HG02840 (cell line): Measurements from ENCODE around the gene DEFB118.
"Not testable (repeated sequence)": the region's sequence is repeated elsewhere in the genome, so short reads cannot be mapped to it uniquely, and the experiment has no call there.

ENCODE experiments used
- ATAC-seq: cut with Tn5 transposase; IDR thresholded peaks from one replicate; pipeline ENCODE4 v1.9.1; 2021; ENCODE audit warnings: mild to moderate bottlenecking, moderate library complexity, moderate number of reproducible peaks; ENCODE audit not compliant: unreplicated experiment, low FRiP score

Gene DEFB118

GRCh38 chr20:31368301-31368700 is at the start of gene DEFB118:
DEFB118 (plus strand) TSS chr20:31368601; CDS start chr20:31368651, 50 bp downstream.
- ATAC-seq: no peak

GRCh38 chr20:31322504-31322903 is 45.9 kb upstream of the DEFB118 start:
- ATAC-seq: no peak

- no peak for ATAC-seq
Measured at GRCh38 chr20:31330893-31331292, 37.5 kb upstream of the DEFB118 start.

GRCh38 chr20:31341470-31341869 is 26.9 kb upstream of the DEFB118 start:
- no peak for ATAC-seq

- no peak for ATAC-seq
Measured at GRCh38 chr20:31355981-31356380, 12.4 kb upstream of the DEFB118 start.

- no peak for ATAC-seq
Measured at GRCh38 chr20:31363295-31363694, 5.1 kb upstream of the DEFB118 start.

- ATAC-seq: not testable (repeated sequence)
Measured at GRCh38 chr20:31364272-31364671, 4.1 kb upstream of the DEFB118 start.

GRCh38 chr20:31374346-31374745 is 5.9 kb downstream of the DEFB118 start:
- no peak for ATAC-seq

GRCh38 chr20:31390490-31390889 is 22.1 kb downstream of the DEFB118 start, which contains the start of gene DEFB119:
DEFB119 (minus strand) TSS chr20:31390590; CDS start chr20:31390483, 107 bp downstream.
- ATAC-seq: no peak

GRCh38 chr20:31392836-31393235 is 24.4 kb downstream of the DEFB118 start:
- ATAC-seq: no peak

- no peak for ATAC-seq
Measured at GRCh38 chr20:31394900-31395299, 26.5 kb downstream of the DEFB118 start.

GRCh38 chr20:31403886-31404285 is 35.5 kb downstream of the DEFB118 start:
- ATAC-seq: no peak

GRCh38 chr20:31406115-31406514 is 37.7 kb downstream of the DEFB118 start, which contains the start of gene DEFB121:
DEFB121 (minus strand) TSS chr20:31406215; CDS start chr20:31406152, 63 bp downstream.
- no peak for ATAC-seq

GRCh38 chr20:31410011-31410410 is 41.6 kb downstream of the DEFB118 start:
- ATAC-seq: no peak

- ATAC-seq: no peak
Measured at GRCh38 chr20:31414381-31414780, 46.0 kb downstream of the DEFB118 start.

- ATAC-seq: no peak
Measured at GRCh38 chr20:31415653-31416052, 47.3 kb downstream of the DEFB118 start.

GRCh38 chr20:31418307-31418706 is 49.9 kb downstream of the DEFB118 start:
- no peak for ATAC-seq
